ENCODE data around the gene ZNF618. TPM values are rescaled to one million over a fixed set of nuclear protein-coding genes. Genes with fewer than 3 reads are reported as not detected.

Gene ZNF618
- total RNA-seq, 1 donor from 2014 or later: 2.0 TPM

- intact Hi-C loops (cut with DNase I): no loop called here
- ATAC-seq (ENCODE audit: poor library complexity): no peak
- DNase-seq: no peak
These were observed 46.1 kb downstream of the ZNF618 start for GRCh38 chr9:113922160-113922559.

GRCh38 chr9:113926211-113926610 lies 50.1 kb downstream of the ZNF618 start:
- DNase-seq: no peak
- intact Hi-C loops (cut with DNase I): no loop called here
- ATAC-seq (ENCODE audit: poor library complexity): no peak

- DNase-seq: no peak
- ATAC-seq (ENCODE audit: poor library complexity): no peak
- intact Hi-C loops (cut with DNase I): no loop called here
These were observed 51.2 kb downstream of the ZNF618 start for GRCh38 chr9:113927277-113927676.

GRCh38 chr9:113928269-113928668 lies 52.2 kb downstream of the ZNF618 start:
- no peak for DNase-seq
- intact Hi-C loops (cut with DNase I): no loop called here
- ATAC-seq (ENCODE audit: poor library complexity): no peak

GRCh38 chr9:113929634-113930389 lies 53.7 kb downstream of the ZNF618 start:
- DNase-seq (no peak), ATAC-seq (ENCODE audit: poor library complexity) (no peak)
- intact Hi-C loops (cut with DNase I): no loop called here

- ATAC-seq (ENCODE audit: poor library complexity): no peak
- DNase-seq: no peak
- intact Hi-C loops (cut with DNase I): no loop called here
These were observed 54.3 kb downstream of the ZNF618 start for GRCh38 chr9:113930390-113930783.

GRCh38 chr9:113931140-113931539 lies 55.0 kb downstream of the ZNF618 start:
- intact Hi-C loops (cut with DNase I): no loop called here
- no peak for ATAC-seq (ENCODE audit: poor library complexity)
- DNase-seq: no peak

GRCh38 chr9:113931777-113932176 lies 55.7 kb downstream of the ZNF618 start:
- ATAC-seq (ENCODE audit: poor library complexity) (no peak), DNase-seq (no peak)
- intact Hi-C loops (cut with DNase I): no loop called here

- no peak for DNase-seq
- intact Hi-C loops (cut with DNase I): no loop called here
- ATAC-seq (ENCODE audit: poor library complexity): peak; percentile 53
These were observed 56.9 kb downstream of the ZNF618 start for GRCh38 chr9:113932906-113933584.

GRCh38 chr9:113933671-113934070 lies 57.6 kb downstream of the ZNF618 start:
- no peak for DNase-seq
- no peak for ATAC-seq (ENCODE audit: poor library complexity)
- intact Hi-C loops (cut with DNase I): no loop called here

GRCh38 chr9:113934167-113934828 lies 58.2 kb downstream of the ZNF618 start:
- intact Hi-C loops (cut with DNase I): no loop called here
- ATAC-seq (ENCODE audit: poor library complexity) (no peak), DNase-seq (no peak)

- intact Hi-C loops (cut with DNase I): no loop called here
- no peak for DNase-seq
- no peak for ATAC-seq (ENCODE audit: poor library complexity)
These were observed 58.9 kb downstream of the ZNF618 start for GRCh38 chr9:113934829-113935676.

GRCh38 chr9:113935677-113936380 lies 59.7 kb downstream of the ZNF618 start:
- DNase-seq (no peak), ATAC-seq (ENCODE audit: poor library complexity) (no peak)
- intact Hi-C loops (cut with DNase I): no loop called here

GRCh38 chr9:113940077-113940476 lies 64.0 kb downstream of the ZNF618 start:
- no peak for DNase-seq
- ATAC-seq (ENCODE audit: poor library complexity): no peak
- intact Hi-C loops (cut with DNase I): no loop called here

GRCh38 chr9:113941056-113941455 lies 64.9 kb downstream of the ZNF618 start:
- ATAC-seq (ENCODE audit: poor library complexity) (no peak), DNase-seq (no peak)
- intact Hi-C loops (cut with DNase I): no loop called here

GRCh38 chr9:113941526-113941925 lies 65.4 kb downstream of the ZNF618 start:
- ATAC-seq (ENCODE audit: poor library complexity): no peak
- no peak for DNase-seq
- intact Hi-C loops (cut with DNase I): no loop called here

GRCh38 chr9:113943112-113944009 lies 67.3 kb downstream of the ZNF618 start:
- no peak for ATAC-seq (ENCODE audit: poor library complexity)
- DNase-seq: no peak
- intact Hi-C loops (cut with DNase I): no loop called here

- ATAC-seq (ENCODE audit: poor library complexity) (no peak), DNase-seq (no peak)
- intact Hi-C loops (cut with DNase I): no loop called here
These were observed 69.7 kb downstream of the ZNF618 start for GRCh38 chr9:113945784-113946183.

Measured in Right ventricle myocardium superior (tissue), 1 donor.